Femur (tissue), 1 donor: ENCODE measurements around the gene EXTL1.
"Not testable (repeated sequence)": the region's sequence is repeated elsewhere in the genome, so short reads cannot be mapped to it uniquely, and the experiment has no call there.

Experiments used
- DNase-seq: peaks from one replicate; pipeline ENCODE4 v3.0.0-alpha.2; 2017

EXTL1 gene, protein sequence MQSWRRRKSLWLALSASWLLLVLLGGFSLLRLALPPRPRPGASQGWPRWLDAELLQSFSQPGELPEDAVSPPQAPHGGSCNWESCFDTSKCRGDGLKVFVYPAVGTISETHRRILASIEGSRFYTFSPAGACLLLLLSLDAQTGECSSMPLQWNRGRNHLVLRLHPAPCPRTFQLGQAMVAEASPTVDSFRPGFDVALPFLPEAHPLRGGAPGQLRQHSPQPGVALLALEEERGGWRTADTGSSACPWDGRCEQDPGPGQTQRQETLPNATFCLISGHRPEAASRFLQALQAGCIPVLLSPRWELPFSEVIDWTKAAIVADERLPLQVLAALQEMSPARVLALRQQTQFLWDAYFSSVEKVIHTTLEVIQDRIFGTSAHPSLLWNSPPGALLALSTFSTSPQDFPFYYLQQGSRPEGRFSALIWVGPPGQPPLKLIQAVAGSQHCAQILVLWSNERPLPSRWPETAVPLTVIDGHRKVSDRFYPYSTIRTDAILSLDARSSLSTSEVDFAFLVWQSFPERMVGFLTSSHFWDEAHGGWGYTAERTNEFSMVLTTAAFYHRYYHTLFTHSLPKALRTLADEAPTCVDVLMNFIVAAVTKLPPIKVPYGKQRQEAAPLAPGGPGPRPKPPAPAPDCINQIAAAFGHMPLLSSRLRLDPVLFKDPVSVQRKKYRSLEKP

DNA sequence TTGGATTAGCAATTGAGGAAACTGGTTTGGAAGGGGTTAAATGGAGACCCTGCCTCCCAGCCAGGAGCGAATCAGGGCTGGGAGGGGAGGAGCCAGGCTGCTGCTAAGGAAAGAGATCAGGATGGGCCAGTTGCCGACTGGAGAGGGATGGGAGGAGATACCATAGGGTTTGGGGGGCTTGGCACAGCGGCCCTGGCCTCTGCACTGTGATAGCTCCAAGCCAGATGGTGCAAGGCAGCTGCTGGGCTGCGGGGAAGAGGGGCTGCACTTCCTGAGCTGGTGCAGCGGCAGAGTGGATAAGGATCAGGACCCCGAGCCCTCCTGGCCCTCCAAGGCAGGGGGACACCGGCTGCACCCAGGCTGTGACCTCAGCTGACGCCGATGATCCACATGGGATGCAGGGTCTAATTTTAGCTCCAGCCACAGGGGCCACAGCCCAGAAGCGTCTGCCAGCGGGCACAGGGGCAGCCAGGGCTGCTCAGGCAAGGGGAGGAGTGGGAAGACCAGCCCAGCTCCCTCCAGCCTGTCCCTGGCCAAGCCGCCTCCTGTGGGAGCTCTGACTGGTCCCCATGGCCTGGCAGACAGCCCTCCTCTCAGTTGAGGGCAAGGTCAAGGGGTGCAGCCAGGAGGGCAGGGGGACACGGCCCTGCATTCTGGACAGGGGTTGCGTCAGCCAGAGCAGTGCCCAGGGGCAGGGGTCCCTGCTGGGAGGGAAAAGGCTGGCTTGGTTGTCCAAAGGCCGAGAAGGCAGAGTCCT is at the start of gene EXTL1:
EXTL1 (plus strand) TSS at position 129 of the 757 bp plus-strand sequence. CDS start 872 bp downstream, outside the sequence.
- DNase-seq = peak; percentile 88

DNA sequence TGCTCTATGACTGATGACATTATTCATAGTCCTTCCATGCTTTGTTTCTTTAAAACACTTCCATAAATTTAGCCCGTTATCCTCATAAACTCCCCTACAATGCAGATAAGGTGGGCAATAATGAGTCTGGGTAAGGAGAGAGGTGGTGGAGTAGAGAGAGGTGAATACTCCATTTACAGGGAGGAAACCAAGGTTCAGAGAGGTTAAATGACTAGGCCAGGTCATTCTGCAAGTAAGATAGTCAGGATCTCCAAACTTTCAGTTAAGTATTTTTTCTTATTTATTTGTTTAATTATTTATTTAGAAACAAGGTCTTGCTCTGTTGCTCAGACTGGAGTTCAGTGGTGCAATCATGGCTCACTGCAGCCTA is 49.8 kb upstream of the EXTL1 start:
- no peak for DNase-seq

DNA sequence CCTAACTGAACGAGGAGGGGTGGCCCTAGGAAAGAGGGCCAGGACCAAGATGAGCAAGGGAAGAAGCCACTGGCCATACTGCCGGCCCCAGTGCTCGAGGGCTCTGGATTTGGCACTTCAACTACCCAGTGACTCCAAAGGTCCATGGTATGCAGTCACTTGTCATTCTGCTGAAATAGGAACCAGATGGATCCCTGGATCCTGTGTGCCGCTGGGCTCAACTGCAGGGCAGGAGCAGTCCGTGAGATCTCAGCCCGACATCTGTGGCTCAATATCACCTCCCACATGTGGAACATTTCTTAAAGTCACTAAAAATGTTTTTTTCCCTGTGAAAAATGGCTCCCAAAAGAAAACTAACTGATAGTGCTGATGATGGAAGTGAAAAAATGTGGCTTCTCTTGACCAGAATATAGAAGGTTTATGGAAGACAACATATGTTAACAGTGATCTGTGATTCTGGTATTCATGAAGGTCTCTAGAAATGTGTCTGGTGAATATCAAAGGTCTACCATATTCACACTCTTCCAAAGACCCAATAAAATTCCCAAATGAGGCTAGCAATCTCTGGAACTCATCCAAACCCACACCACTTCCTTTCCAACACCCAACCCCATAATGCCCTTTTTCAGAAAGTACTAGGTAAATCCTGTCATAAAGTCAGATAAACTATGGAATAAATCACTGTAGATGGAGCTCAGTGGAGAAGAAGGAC is 47.8 kb upstream of the EXTL1 start:
- DNase-seq = no peak

DNA sequence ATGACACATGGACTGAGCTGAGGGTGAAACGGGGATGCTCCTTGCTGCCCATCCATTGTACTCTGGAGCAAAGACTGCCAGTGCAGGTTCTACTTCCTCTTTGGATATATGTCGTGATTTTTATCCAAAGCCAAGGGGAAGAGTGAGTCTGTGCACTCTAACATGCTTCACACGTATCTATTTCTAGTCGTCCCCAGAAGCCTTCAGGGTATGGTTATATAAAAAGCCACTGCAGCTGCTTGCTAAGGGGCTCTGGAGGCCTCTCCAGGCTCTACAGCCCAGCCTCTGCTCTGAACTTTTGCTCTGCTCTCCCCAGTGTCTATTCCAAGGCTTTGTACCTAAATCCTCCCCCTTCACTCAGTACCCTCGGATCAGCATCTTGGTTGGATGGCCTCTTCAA is 43.8 kb upstream of the EXTL1 start:
- DNase-seq = no peak

DNA sequence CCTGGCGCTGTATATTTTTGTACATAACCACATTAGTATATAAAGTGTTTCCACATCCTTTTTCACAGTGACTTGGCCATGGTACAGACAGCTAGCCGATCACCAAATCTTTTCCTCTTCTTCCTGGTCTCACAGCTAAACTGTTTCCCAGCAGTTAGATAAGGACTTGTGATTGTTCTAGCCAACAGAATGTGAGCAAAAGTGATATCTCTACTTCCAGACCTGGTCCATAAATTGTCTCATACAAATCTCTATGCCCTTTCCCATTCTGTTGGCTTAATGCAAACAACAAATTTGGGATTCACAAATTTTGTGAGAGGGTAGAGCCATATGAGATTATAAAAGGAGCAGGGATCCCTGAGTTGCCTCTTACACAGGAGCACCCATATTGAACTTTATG is 43.2 kb upstream of the EXTL1 start:
- no peak for DNase-seq

DNA sequence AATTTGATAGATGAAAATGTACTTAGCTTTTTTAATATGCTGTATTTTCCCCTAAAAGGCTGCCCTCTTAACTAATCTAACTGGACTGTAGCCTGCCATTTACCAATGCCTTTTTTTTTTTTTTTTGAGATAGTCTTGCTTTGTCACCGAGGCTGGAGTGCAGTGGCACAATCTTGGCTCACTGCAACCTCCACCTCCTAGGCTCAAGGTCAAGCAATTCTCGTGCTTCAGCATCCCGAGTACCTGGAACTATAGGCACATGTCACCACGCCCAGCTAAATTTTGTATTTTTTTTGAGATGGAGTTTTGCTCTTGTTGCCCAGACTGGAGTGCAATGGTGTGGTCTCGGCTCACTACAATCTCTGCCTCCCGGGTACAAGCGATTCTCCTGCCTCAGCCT is 42.4 kb upstream of the EXTL1 start:
- DNase-seq = no peak

DNA sequence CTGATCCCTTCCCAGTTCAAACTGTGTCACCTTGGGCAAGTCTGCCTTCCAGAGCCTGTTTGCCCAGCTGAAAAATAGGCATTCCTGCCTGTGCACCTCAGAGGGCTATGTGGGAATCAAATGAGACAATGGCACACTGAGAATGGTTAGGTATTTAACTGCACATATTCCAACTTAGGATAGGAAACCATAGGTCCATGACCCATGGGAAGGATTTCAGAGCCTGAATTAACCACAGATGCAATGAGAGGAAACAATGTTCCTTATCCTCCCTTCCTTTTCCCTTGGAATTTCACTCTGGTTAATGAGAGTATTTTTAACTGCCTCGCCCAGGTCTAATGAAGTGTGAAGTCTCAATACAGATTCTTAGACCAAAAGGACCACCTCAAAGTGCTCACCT is 36.4 kb upstream of the EXTL1 start:
- DNase-seq = no peak

DNA sequence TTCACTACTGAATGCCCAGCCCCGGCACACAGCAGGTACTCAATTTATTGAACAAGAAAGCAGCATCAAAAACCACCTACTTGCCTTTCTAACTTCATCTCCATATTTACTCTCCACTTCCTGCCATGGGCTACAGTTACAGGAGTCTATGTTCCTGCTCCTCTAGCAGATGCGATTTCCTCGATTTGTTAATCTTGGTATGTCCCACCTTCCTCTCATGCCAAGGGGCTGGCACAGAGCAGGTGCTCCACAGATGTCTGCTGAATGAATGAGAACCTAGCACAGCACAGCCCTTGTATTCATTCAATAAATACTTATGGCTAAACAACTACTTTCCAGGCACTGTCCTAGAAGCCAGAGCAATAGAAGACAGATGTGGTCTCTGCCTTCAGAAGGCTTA is 35.9 kb upstream of the EXTL1 start:
- DNase-seq = no peak

DNA sequence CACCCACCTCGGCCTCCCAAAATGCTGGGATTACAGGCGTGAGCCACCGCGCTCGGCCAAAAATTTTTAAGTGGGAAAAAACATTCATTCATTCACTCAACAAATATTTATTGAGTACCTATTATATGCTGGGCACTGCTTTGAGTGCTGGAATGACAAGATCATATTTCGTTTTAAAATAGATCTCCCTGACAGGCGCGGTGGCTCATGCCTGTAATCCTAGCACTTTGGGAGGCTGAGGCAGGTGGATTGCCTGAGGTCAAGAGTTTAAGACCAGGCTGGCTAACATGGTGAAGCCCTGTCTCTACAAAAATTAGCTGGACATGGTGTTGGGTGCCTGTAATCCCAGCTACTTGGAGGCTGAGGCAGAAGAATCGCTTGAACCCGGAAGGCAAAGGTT is 34.8 kb upstream of the EXTL1 start:
- DNase-seq = not testable (repeated sequence)

DNA sequence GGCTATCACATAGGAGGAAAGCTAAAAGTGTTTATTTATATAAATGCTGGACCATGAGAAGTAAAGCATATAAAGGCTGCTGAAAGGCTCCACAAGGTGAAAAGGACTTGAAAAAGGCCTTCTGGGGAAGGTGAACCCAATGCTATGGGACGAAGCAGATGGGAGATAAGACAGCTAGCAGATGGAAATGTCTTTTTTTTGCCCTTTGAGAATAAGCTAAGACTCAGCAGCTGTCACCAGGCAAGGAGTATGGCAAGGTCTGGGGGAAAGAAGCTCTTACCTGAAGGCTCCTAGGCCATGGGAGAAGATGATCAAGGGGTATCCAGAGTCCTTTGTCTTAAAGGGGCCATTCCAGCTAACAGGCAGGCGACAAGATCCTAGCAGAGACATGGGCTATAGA is 33.6 kb upstream of the EXTL1 start:
- DNase-seq = no peak

DNA sequence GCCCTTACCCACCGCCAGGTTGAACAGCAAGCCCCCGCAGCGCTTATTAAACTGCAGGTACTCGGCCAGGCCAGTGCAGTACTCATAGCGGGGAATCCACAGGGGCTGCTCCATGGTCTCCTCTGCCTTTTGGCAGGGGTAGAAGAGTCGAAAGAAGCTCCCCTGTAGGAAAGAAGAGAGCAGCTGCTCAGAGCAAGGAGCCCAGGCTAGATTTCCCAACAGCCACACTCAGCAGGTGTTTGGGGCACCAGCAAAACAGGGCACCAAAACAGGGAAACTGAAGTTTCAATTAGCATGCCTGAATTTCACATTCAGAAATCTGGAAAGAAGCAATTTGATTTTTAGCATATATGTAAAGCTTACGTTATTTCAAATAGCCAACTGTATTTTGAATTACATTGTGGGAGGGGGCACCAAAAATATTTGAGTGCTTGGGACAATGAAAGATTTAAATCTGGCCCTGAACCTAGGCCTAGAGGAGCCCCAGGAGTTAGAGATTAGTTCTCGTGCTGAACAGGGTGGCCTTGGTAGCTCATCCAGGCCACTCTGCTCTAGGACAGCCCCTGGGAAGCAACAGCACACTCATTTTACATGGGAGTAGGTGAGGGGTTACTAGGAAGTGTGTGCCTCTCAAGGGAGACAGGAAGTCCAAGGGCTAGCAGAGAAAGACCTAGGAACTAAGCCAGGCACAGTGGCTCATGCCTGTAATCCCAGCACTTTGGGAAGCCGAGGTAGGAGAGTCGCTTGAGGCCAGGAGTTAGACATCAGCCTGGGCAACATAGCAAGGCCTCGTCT is 31.9 kb upstream of the EXTL1 start:
- no peak for DNase-seq

DNA sequence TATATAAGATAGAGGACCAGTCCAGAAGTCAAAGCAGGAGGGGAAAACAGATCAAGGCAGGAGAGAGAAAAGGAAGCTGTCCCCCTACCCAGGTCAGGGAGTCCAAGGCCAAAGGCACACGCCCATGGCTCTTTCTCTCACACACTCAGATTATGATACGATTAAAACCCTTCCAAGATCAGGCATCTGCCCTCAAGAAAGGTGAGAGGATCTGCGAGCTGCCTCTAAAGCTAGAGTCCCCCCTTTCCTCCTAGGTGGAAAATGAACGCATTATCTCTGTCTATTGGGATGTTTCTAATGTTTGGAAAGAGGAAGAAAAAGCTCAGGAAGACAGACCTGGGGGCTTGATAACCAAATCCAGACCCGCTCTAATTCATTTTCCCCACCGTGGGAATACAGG is 31.3 kb upstream of the EXTL1 start:
- DNase-seq = no peak

DNA sequence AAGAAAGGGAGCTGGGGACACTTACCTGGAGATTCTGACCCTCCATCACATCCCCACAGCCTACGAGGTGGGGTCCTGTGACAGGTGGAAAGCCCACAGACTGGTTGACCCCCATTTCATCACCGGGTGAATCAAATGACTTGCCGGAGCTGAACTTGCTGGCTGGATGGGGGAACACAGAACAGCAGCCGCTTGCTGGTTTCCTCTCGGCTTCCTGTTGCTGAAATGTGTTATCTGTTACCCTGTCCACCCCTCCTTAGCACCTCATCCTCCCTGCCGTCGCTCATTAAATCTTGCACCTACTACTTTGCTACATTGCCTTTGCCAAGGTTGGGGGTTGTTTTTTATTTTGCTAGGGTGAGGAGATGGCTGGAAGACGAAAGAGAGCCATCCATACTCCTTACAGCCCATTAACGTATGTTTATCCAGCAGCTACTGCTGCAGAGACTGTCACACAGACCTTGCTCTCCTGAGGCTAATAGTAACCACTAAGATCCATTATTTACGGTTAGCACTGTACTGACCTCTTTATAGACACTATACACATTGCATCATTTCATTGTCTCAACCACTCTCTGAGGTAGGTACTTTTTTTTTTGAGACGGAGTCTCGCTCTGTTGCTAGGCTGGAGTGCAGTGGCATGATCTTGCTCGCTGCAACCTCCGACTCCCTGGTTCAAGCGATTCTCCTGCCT is 30.7 kb upstream of the EXTL1 start:
- no peak for DNase-seq

DNA sequence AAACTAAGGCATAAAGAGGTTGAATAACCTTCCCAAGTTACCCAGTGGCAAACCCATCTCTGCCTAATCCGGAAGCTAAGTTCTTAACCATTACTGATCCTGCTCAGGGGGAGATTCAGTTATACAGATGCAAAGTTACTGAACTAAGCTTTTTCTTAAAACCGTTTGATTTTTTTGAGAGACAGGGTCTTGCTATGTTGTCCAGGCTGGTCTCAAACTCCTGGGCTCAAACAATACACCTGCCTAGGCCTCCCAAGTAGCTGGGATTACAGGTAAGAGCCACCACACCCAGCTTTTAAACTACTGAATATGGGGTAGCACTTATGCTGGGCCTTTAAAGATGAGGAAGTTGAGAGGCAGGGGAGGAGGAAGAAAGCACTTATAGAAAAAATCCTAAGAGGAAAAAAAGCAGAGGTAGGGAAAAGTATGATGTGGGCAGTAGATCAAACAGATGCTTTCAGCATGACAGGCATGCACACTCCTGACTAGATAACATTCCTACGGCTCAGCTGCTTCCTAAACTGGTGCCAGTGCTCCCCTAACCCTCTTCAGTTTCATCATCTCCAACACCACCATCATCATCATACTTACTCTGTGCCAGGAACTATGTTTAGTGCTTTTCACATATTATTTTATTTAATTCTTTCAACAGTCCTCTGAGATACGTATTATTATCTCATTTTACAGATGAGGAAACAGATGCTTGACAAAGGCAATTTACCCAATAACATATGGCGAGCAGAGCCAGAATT is 29.5 kb upstream of the EXTL1 start:
- no peak for DNase-seq

DNA sequence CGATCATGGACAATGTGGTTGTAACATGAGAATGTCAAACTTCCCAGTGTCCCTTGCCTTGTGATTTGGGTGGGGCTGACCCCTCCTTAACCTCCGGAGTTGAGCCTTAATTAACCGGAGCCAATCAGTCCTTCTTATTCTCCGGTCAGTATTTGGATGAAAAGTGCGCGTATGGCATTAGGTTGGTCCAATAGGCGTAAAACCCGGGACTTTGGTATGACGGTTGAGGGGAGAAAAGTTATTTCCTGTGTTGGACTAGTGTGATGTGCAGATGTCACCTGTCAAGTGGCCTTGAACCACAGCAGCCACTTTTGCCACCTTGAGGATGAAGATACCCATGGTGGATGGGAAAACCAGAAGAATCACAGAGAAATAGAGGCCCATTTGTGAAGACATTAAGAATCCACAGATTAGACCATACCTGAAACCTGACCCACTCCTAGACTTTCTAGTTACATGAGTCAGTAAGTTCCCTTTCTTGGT is 28.8 kb upstream of the EXTL1 start:
- no peak for DNase-seq

DNA sequence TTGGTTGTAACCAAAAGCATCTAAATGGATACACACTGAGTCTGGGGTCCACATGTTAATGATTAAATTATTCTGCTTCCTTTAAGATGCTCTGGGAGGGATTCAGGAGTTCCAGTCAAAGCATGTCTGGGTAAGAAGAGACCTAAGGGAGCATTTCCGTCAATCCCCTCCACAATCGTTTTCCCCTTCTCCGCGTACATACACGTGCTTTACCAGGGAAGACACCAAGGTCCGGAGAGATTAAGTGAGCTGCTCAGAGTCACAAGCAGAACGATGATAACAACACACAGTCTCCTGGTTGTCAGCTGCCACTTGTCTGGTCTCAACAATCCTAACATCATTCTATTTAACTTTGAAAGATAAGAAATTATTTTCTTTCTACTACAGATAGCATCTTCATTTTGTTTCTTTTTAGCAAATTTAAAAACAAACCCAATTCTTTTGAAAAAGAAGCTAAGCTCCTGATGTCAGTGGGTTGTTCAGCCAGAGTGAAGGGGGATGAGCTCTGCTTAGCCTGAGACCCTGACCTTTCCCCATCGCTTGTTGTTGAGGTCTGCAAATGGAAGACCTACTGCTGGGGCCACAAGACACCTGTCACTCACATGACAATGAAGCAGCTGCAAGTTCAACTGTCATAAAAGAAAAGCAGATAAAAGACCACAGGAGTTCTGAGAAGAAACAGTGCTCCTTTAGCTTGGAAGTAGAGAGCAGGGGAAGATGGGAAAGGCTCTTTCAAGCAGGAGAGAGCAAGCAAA is 28.2 kb upstream of the EXTL1 start:
- DNase-seq = no peak

DNA sequence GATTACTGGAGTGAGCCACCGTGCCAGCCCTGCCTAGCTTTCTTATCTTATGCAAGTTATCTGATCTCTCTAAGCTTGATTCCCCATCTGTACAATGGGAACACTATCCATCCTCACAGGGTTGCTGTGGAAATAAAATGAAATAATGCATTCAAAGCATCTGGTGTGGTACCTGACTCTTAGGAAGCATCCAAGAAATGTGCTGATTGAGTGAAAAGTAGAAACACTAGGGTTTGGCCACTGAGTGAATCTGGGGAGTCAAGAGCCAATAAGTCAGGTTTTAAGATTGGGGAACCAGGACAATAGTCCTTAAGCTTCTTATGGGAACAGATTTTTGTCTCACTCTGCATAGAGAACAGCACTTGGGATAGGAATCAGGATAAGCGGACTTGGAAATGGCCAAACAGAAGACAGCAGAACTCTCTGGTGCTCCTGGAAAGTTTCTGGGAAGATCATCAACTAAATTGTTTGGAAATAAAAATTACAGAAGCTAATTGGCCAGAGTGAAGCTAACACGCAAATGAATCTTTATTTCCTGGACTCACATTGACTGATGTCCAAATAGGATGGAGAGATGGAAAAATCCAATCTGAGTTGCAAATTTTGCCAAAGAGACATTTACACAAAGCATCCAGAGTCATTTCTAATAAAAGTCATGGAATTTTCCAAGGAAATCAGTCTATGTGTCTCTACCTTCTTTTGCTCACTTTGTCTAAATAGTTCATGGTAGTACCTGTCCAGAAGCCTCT is 27.0 kb upstream of the EXTL1 start:
- DNase-seq = no peak

DNA sequence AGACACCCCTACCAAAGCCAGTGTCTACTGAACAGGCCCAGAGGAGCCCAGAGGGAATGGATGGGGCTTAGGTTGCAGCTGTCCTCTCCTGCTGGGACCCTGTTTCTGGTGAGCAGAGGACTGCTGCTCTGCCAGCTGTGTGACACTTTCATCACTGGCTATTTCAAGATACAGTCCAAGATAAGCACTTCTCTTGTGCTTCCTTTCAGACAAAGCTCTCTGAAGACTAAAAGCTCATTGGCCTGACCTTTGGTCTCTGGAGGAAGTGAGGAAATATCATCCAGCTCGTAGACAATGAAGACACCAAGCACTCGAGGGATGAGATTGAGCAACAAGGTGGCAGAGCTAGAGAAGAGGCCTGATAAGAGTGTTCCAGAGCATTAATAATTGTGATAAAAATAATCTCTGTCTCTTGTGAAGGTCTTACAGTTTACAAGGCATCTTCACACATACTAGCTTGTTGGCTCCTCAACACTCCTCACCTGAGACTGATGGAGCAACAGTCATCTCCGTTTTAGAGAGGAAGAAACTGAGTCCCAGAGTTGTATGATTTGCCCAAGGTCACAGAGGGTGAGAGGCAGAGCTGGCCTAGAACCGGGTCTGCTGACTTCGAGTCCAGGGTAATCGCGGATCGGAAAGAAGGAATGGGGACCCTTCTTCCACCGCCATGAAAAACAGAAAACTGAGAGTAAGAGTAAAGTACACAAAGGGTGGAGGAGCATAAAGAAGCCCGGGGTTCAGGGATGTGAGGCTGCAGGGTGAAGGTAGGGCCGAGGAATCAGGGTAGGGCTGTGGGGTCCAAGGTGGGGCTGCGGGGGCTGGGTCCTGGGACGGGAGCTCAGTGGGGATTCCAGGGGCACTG is 24.4 kb upstream of the EXTL1 start:
- DNase-seq = peak; percentile 68
